Glutamatergic neuron (in vitro differentiated cells): ENCODE results near the gene PRSS36. TPM values are rescaled to one million over a fixed set of nuclear protein-coding genes. Genes with fewer than 3 reads are reported as not detected.

ENCODE experiments used
- DNase-seq: peaks from one replicate; pipeline ENCODE4 v3.0.0; 2022
- H3K27ac Mint-ChIP-seq: one replicate; pipeline ENCODE4 v1.8.0; 2020; ENCODE audit warnings: mild to moderate bottlenecking, mixed read lengths, inconsistent platforms; ENCODE audit not compliant: unreplicated experiment
- H3K27me3 Mint-ChIP-seq: one replicate; pipeline ENCODE4 v1.8.0; 2020; ENCODE audit warnings: mild to moderate bottlenecking, moderate library complexity, mixed read lengths, inconsistent platforms; ENCODE audit not compliant: unreplicated experiment
- H3K36me3 Mint-ChIP-seq: one replicate; pipeline ENCODE4 v1.8.0; 2020; ENCODE audit warnings: mild to moderate bottlenecking, mixed read lengths, inconsistent platforms; ENCODE audit not compliant: unreplicated experiment
- H3K4me1 Mint-ChIP-seq: one replicate; pipeline ENCODE4 v1.8.0; 2020; ENCODE audit warnings: mild to moderate bottlenecking, low read depth, mixed read lengths, inconsistent platforms; ENCODE audit not compliant: unreplicated experiment
- H3K4me3 Mint-ChIP-seq: one replicate; pipeline ENCODE4 v1.8.0; 2020; ENCODE audit warnings: mild to moderate bottlenecking, mixed read lengths, inconsistent platforms; ENCODE audit not compliant: unreplicated experiment
- H3K9me3 Mint-ChIP-seq: one replicate; pipeline ENCODE4 v1.8.0; 2020; ENCODE audit warnings: mild to moderate bottlenecking, moderate library complexity, mixed read lengths, inconsistent platforms; ENCODE audit not compliant: unreplicated experiment
- CTCF ChIP-seq: fragments of 200-600 bp; sonication (generic); IDR thresholded peaks from one replicate; pipeline ENCODE4 v1.5.0; 2021; ENCODE audit not compliant: partially characterized antibody, unreplicated experiment
- total RNA-seq: library from RNA; stranded (reverse); fragmentation: NEBNext Ultra II Directional; extraction: Animal tissue kit (Norgen Biotek cat#: 25700); gene quantifications from one replicate; pipeline ENCODE4 v1.2.1, GENCODE V29; 2021; ENCODE audit not compliant: unreplicated experiment

The PRSS36 gene
- total RNA-seq, 1 donor from 2014 or later = 0.61 TPM

GRCh38 chr16:31134625-31135534 is 15.0 kb downstream of the PRSS36 start:
- H3K4me1 Mint-ChIP-seq = peaks cover 7% of the 10 kb centered on the region

GRCh38 chr16:31134091-31134571 is 15.7 kb downstream of the PRSS36 start:
- Mint-ChIP-seq H3K9me3 (peaks cover 2% of the 10 kb centered on the region), H3K36me3 (no peaks in the 10 kb centered on the region), H3K4me1 (peaks cover 7% of the 10 kb centered on the region), H3K4me3 (peak overlapping the region; percentile 25), H3K27ac (peak overlapping the region; percentile 33), H3K27me3 (peaks cover 6% of the 10 kb centered on the region)
- no peak for TF ChIP-seq CTCF
- no peak for DNase-seq

More at GRCh38 chr16:31134625-31135534, 15.0 kb downstream of the PRSS36 start:
- H3K27me3 Mint-ChIP-seq = peaks cover 6% of the 10 kb centered on the region
- peaks cover 2% of the 10 kb centered on the region for H3K9me3 Mint-ChIP-seq
- no peak for TF ChIP-seq CTCF
- no peak overlapping the region for H3K27ac Mint-ChIP-seq
- no peak for DNase-seq
- H3K4me3 Mint-ChIP-seq = no peak overlapping the region
- H3K36me3 Mint-ChIP-seq = no peaks in the 10 kb centered on the region

DNA sequence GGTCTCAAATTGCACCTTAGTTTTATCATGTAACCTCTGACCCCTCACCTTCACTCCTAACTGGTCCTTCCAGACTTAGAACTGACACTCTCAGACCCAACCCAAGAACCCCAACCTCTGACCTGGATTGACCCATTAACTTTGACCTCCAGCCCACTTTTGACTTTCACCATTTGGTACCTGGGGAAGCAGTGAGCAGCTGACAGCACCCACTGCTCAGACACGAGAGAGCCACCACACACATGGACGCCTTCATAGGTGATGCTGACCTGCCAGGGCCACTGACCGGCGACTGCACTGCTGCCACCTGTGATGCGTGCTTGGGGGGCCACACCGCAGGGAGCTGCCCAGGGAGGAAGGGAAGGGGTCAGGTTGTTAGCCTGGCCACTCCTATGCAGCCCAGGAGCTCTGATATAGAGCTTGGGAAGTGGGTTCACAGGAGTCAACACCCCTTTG is 16.8 kb downstream of the PRSS36 start:
- peaks cover 7% of the 10 kb centered on the region for H3K4me1 Mint-ChIP-seq
- H3K27me3 Mint-ChIP-seq = peaks cover 6% of the 10 kb centered on the region
- no peak overlapping the region for H3K4me3 Mint-ChIP-seq
- no peak for DNase-seq
- no peak for TF ChIP-seq CTCF
- no peak overlapping the region for H3K27ac Mint-ChIP-seq
- H3K9me3 Mint-ChIP-seq = peaks cover 2% of the 10 kb centered on the region
- no peaks in the 10 kb centered on the region for H3K36me3 Mint-ChIP-seq

- no peak overlapping the region for H3K27ac Mint-ChIP-seq
- H3K4me3 Mint-ChIP-seq = no peak overlapping the region
- no peak for DNase-seq
- peaks cover 6% of the 10 kb centered on the region for H3K27me3 Mint-ChIP-seq
- no peak for TF ChIP-seq CTCF
- H3K9me3 Mint-ChIP-seq = peaks cover 4% of the 10 kb centered on the region
- H3K4me1 Mint-ChIP-seq = peaks cover 7% of the 10 kb centered on the region
- no peaks in the 10 kb centered on the region for H3K36me3 Mint-ChIP-seq
Measured at GRCh38 chr16:31132303-31132979, 17.4 kb downstream of the PRSS36 start.
